ENCODE results near the gene TMEM169.

GRCh38 chr2:216111122-216111521 lies 29.4 kb downstream of the TMEM169 start:
- no peak for TF ChIP-seq POLR2A (IDR thresholded peaks at IDR 0.05)
- TF ChIP-seq CTCF (IDR thresholded peaks at IDR 0.05): no peak
